ENCODE results near the gene ZNF300.

- TF ChIP-seq PKNOX1 (IDR thresholded peaks at IDR 0.05) (no peak), SP1 (IDR thresholded peaks at IDR 0.05) (no peak)
Observed at GRCh38 chr5:150848271-150848670, 56.5 kb downstream of the ZNF300 start.

All from HEK293T (cell line).